ENCODE data around the gene RHOC.

The RHOC gene

GRCh38 chr1:112673592-112674439 is 33.1 kb downstream of the RHOC start:
- Histone ChIP-seq H3K9me3 (ENCODE audit: control insufficient read depth in 5 of 5, low read length in 5 of 5) (no peaks in the 10 kb centered on the region), H3K4me3 (ENCODE audit: low read depth in 1 of 5, low read length in 5 of 5) (peak overlapping the region; percentile 90 to 95 (median 93)), H3K27me3 (ENCODE audit: control insufficient read depth in 5 of 5, insufficient read depth in 4 of 5, low read length in 5 of 5) (no peaks in the 10 kb centered on the region), H3K4me1 (ENCODE audit: control insufficient read depth in 5 of 5, insufficient read depth in 5 of 5, low read length in 5 of 5) (peaks cover 0 to 29% (median 22%) of the 10 kb centered on the region in 5 donors), H3K27ac (ENCODE audit: low read depth, low read length) (peak overlapping the region; percentile 86), H3K36me3 (ENCODE audit: control insufficient read depth in 5 of 5, insufficient read depth in 5 of 5, low read length in 5 of 5) (peaks cover 16 to 31% (median 27%) of the 10 kb centered on the region in 5 donors), H3K9ac (ENCODE audit: low read length in 5 of 5) (peak overlapping the region; percentile 81 to 94 (median 85))

- no peaks in the 10 kb centered on the region for H3K27me3 ChIP-seq (ENCODE audit: control insufficient read depth in 5 of 5, insufficient read depth in 4 of 5, low read length in 5 of 5)
- no peak overlapping the region for H3K27ac ChIP-seq (ENCODE audit: low read depth, low read length)
- H3K4me1 ChIP-seq (ENCODE audit: control insufficient read depth in 5 of 5, insufficient read depth in 5 of 5, low read length in 5 of 5): peaks cover 0 to 29% (median 22%) of the 10 kb centered on the region in 5 donors
- no peaks in the 10 kb centered on the region for H3K9me3 ChIP-seq (ENCODE audit: control insufficient read depth in 5 of 5, low read length in 5 of 5)
- no peak overlapping the region for H3K4me3 ChIP-seq (ENCODE audit: low read depth in 1 of 5, low read length in 5 of 5)
- peaks cover 23 to 40% (median 34%) of the 10 kb centered on the region in 5 donors for H3K36me3 ChIP-seq (ENCODE audit: control insufficient read depth in 5 of 5, insufficient read depth in 5 of 5, low read length in 5 of 5)
- H3K9ac ChIP-seq (ENCODE audit: low read length in 5 of 5): no peak overlapping the region
Measured at GRCh38 chr1:112672842-112673241, 34.1 kb downstream of the RHOC start.

- Histone ChIP-seq H3K36me3 (ENCODE audit: control insufficient read depth in 5 of 5, insufficient read depth in 5 of 5, low read length in 5 of 5) (peaks cover 28 to 49% (median 37%) of the 10 kb centered on the region in 5 donors), H3K9me3 (ENCODE audit: control insufficient read depth in 5 of 5, low read length in 5 of 5) (no peaks in the 10 kb centered on the region)
Measured at GRCh38 chr1:112672009-112672408, 34.9 kb downstream of the RHOC start.

GRCh38 chr1:112666946-112667345 is 40.0 kb downstream of the RHOC start:
- Histone ChIP-seq H3K36me3 (ENCODE audit: control insufficient read depth in 5 of 5, insufficient read depth in 5 of 5, low read length in 5 of 5) (peaks cover 51 to 89% (median 56%) of the 10 kb centered on the region in 5 donors), H3K4me3 (ENCODE audit: low read depth in 1 of 5, low read length in 5 of 5) (no peak overlapping the region), H3K9ac (ENCODE audit: low read length in 5 of 5) (no peak overlapping the region), H3K9me3 (ENCODE audit: control insufficient read depth in 5 of 5, low read length in 5 of 5) (no peaks in the 10 kb centered on the region), H3K27me3 (ENCODE audit: control insufficient read depth in 5 of 5, insufficient read depth in 4 of 5, low read length in 5 of 5) (no peaks in the 10 kb centered on the region), H3K4me1 (ENCODE audit: control insufficient read depth in 5 of 5, insufficient read depth in 5 of 5, low read length in 5 of 5) (no peaks in the 10 kb centered on the region), H3K27ac (ENCODE audit: low read depth, low read length) (no peak overlapping the region)

More at GRCh38 chr1:112672009-112672408, 34.9 kb downstream of the RHOC start:
- H3K27me3 ChIP-seq (ENCODE audit: control insufficient read depth in 5 of 5, insufficient read depth in 4 of 5, low read length in 5 of 5): no peaks in the 10 kb centered on the region
- H3K9ac ChIP-seq (ENCODE audit: low read length in 5 of 5): no peak overlapping the region
- no peak overlapping the region for H3K27ac ChIP-seq (ENCODE audit: low read depth, low read length)
- peaks cover 0 to 29% (median 22%) of the 10 kb centered on the region in 5 donors for H3K4me1 ChIP-seq (ENCODE audit: control insufficient read depth in 5 of 5, insufficient read depth in 5 of 5, low read length in 5 of 5)
- no peak overlapping the region for H3K4me3 ChIP-seq (ENCODE audit: low read depth in 1 of 5, low read length in 5 of 5)

- Histone ChIP-seq H3K9me3 (ENCODE audit: control insufficient read depth in 5 of 5, low read length in 5 of 5) (no peaks in the 10 kb centered on the region), H3K27me3 (ENCODE audit: control insufficient read depth in 5 of 5, insufficient read depth in 4 of 5, low read length in 5 of 5) (no peaks in the 10 kb centered on the region), H3K4me3 (ENCODE audit: low read depth in 1 of 5, low read length in 5 of 5) (no peak overlapping the region), H3K36me3 (ENCODE audit: control insufficient read depth in 5 of 5, insufficient read depth in 5 of 5, low read length in 5 of 5) (peaks cover 54 to 89% (median 58%) of the 10 kb centered on the region in 5 donors), H3K27ac (ENCODE audit: low read depth, low read length) (no peak overlapping the region), H3K9ac (ENCODE audit: low read length in 5 of 5) (no peak overlapping the region), H3K4me1 (ENCODE audit: control insufficient read depth in 5 of 5, insufficient read depth in 5 of 5, low read length in 5 of 5) (no peaks in the 10 kb centered on the region)
Measured at GRCh38 chr1:112665857-112666256, 41.1 kb downstream of the RHOC start.

- no peaks in the 10 kb centered on the region for H3K9me3 ChIP-seq (ENCODE audit: control insufficient read depth in 5 of 5, low read length in 5 of 5)
- H3K9ac ChIP-seq (ENCODE audit: low read length in 5 of 5): no peak overlapping the region
- no peaks in the 10 kb centered on the region for H3K27me3 ChIP-seq (ENCODE audit: control insufficient read depth in 5 of 5, insufficient read depth in 4 of 5, low read length in 5 of 5)
- H3K36me3 ChIP-seq (ENCODE audit: control insufficient read depth in 5 of 5, insufficient read depth in 5 of 5, low read length in 5 of 5): peaks cover 19 to 56% (median 29%) of the 10 kb centered on the region in 5 donors
- H3K4me3 ChIP-seq (ENCODE audit: low read depth in 1 of 5, low read length in 5 of 5): no peak overlapping the region
- no peak overlapping the region for H3K27ac ChIP-seq (ENCODE audit: low read depth, low read length)
- H3K4me1 ChIP-seq (ENCODE audit: control insufficient read depth in 5 of 5, insufficient read depth in 5 of 5, low read length in 5 of 5): no peaks in the 10 kb centered on the region
Measured at GRCh38 chr1:112651205-112651604, 55.7 kb downstream of the RHOC start.

Data from subcutaneous abdominal adipose tissue (tissue), 5 donors.